Measurements from ENCODE around the gene PCSK1.
A peak's percentile ranks its signal among the peaks of the same experiment; 100 is the strongest.

Gene PCSK1

DNA sequence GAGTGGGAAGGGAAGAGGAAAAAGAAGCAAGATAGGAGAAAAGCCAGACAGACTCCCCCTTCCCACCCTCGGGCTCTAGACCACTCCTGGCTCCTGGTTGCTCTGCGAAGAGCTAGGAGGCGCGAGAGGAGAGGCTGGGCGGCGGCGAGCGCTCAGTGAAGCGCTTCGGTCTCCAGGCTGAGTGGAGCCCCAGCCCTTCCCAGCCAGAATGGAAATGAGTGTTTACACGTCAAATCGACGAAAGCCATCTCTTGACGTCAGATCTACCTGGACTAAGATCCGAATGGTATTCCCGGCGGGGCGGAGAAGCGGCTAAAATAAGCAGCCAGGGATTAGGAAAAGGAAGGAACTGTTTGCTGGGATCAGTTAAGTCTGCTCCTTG is at the start of gene PCSK1:
Gene PCSK1, minus strand, starts transcription at position 183 of the 382 bp plus-strand sequence. CDS start 206 bp downstream, outside the sequence.
- DNase-seq (ENCODE audit: low read depth in 2 of 2), result no peak

DNA sequence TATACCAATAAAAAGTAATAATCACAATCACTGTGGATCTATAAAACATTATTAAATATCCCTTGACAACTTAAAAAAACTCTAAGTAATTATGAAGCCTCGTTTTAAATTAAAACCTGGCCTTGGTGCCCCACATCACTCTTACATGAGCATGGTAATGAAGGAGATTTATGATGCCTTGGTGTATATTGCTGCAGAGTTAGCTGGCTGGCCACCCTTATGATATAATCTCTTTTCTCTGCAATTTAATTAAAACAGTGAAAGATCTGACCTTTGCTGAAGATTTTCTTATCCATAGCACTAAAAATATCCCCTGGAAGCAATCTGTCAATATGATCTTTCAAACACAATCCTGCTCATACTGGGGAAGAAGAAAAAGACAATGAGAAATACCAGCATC is 48.8 kb upstream of the PCSK1 start:
- no peak for DNase-seq (ENCODE audit: low read depth in 2 of 2)

DNA sequence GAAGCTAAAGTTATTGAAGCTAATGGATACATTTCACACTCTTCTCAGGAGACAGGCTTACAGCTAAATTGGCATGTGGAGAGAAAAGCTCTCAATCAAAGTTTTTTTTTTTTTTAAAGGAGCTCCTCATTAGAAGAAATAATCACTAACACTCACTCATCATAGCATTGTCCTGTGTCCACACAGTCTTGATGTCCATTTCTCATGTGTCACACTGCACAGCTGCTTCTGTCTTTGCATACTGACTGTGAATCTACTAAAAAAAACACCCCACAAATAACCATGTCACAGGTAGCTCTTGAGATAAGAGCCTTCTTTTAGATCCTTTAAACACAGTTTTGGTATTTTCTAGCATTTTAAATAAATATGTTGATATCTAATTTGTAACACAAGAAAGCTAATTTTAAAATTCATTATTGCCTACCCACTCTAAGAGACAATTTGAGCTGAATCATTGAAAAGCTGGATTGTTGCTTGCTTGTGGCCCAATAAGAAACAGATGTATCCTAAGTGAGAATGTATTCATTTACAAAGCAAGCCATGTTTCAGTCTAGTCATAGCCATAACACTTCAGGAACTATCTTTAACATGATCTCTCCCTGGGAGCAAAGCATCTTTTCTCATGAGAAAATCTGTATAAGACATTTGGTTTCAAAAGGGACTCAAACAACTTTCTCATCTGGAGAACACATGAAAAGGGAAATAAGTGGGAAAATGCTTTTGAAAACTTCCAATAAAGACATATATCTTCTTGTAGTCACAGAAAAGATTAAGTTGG is 48.1 kb upstream of the PCSK1 start:
- DNase-seq (ENCODE audit: low read depth in 2 of 2), result no peak

DNA sequence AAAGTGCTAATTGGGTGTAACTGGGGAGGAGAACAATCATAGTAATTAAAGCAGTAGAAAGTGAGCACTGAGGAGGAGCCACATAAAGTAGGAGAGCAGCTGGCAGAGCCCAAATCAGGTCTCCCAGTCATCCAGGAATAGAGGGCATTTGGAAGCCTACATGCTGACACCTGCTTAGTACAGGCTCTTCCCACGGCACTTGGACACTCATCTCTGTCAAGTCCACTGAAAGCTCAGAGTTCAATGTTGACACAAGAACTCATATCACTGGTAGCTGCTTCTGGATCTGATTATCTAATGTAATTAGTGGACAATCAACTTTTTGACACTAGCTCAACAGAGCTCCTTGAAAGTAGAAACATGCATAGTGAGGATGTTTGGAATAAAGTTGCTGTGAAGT is 45.9 kb upstream of the PCSK1 start:
- no peak for DNase-seq (ENCODE audit: low read depth in 2 of 2)

DNA sequence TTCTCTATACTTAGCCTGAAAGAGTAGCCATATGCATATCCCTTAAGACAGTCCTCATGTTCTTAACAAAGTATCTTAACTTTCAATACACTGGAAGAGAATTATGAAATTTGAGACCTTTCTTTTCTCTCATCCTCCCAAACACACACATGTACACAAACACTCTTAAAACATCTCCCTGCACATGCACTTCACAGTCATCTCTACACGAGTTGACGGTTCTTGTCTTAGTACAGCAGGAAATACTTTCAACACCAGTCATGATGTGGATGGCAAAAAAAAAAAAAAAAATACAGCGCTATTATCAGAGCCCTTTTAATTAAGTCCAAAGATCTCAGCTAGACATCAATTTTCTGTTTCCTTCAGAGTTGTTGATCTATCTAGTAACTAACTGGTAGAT is 43.6 kb upstream of the PCSK1 start:
- DNase-seq (ENCODE audit: low read depth in 2 of 2), result no peak

DNA sequence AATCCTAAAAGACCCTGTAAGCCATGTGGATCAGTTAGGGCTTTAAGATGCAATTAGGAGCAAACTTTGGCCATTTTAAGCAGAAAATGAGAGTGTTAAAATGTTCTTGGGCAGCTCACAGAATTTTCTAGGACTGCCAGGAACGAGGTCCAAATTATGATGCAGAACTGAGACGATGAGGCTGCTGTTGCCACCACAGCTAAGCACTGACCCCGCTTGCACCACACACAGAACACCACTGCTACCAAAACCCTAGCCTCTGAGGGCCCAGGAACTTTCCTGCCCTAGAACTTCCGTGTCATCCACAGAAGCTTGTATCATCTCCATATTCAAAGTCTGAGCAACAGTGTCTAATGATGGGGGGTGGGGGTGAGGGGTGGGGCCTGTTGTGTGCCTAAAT is 41.0 kb upstream of the PCSK1 start:
- no peak for DNase-seq (ENCODE audit: low read depth in 2 of 2)

DNA sequence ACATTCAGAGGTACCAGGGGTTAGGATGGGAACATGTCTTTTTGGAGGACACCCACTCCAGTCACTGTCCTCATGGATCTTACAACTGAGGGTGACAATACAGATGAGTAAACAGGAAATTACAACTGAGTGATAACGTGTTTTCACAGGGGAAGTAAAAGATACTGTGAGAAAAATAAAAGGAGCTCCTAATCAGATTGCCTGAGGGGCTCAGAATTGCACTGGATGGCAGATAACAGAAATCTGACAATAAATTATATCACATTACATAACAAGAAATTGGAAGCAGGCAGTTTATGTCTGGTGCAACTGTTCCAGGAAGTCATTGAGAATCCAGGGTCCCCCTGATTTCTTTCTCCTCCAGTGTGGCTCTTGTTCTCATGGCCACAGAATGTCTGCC is 40.1 kb upstream of the PCSK1 start:
- no peak for DNase-seq (ENCODE audit: low read depth in 2 of 2)

DNA sequence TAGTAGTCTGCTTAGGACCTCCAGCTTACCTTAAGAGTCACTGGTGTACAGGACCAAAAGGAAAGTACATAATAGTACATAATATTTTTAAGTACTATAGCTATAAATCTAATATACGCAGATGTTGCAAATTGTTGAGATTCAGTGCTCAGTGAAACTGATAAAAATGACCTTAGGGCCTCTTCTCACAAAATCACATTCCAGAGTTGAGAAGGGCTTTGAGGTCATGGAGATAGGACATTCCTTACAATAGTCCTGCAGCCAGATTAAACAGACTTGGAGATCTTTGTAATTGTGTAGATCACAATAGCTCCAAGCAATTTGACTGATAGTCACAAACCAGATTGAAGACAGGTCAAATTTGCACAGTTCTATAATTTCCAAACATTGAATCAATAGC is 37.7 kb upstream of the PCSK1 start:
- no peak for DNase-seq (ENCODE audit: low read depth in 2 of 2)

DNA sequence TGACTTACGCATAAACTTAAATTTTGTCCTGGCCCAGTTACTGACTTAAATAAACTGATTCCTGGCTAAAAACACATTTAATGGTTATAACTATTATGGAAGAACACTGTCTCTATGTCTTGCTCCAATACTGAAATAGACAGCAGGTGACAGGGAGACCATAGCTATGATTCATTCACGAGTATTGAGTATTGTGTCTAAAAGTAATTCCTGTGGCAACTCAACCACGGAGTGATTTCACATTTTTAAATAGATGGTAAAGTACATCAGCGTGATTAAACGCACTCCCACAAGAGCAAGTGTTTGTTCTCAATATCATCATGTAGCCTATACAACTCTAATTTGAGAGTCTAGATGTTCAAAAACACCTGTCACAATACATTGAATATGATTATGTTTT is 35.9 kb upstream of the PCSK1 start:
- no peak for DNase-seq (ENCODE audit: low read depth in 2 of 2)

DNA sequence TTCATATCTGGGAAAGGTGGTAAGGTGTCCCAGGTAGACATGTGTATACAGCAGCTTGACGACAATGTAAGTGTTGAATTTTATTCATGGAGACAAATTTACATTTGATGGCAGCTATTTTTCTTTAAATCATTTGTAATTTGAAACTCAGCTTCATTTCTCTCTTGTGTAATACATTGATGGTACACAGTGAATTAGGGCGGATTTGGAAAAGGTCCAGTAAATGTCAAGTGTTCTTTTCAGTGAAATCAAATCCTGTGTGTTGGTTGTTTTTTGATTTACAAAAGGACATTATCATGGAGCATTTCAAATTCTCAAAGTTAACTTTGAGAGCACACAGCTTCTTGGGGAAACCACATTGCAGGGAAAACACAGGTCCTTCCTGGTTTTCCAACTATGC is 30.0 kb upstream of the PCSK1 start:
- no peak for DNase-seq (ENCODE audit: low read depth in 2 of 2)

DNA sequence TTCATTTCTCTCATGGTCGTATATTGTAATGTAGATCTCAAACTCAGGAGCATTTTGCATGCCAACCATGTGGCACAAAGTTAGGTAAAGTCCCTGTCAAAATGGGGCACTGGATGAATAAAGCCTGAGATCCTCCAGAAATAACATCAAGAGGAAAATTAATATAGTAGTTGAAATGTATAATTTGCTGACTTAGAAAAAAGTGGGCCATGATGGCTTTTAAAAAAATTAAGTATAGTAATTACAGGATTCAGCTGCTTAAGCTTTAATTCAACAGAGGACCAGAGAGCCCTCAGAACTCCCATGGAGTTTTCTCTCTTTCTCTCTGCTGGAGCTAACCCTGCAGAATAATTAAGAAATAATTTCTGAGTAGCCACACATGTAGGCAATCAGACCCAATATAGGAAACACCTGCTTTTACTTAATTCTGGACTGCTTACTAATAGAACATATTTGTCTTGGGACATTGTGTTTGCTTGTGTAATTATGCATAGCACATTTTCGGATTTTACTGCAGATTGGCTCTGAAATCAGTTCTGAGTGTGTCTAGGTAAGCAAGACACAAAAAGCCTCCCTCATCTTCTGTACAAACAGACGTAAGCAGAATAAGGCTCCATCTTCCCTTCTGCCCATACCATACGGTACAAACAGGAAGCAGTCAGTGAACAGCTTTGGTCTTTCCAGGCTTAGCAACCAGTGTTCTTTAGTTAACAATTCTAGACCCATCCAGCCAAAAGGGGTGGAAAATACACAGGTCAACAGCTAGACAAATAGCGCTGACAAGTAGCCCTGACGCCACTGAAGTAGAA is 26.5 kb upstream of the PCSK1 start:
- no peak for DNase-seq (ENCODE audit: low read depth in 2 of 2)

DNA sequence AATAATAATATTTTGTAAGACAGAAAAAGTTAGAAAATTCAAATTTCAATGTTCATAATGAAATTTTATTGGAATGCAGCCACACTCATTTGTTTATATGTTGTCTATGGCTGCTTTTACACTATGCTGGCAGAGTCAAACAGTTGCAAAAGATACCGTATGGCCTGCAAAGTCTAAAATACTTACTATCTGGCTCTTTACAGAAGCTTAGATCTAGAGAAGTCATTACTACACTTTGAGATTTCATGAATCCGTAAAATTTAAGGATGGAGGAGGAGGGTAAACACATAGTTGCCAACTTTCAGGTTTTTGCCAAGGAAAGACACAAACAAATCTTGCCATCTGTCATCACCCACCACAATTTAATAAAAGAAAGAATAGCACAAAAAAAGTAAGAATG is 25.1 kb upstream of the PCSK1 start:
- DNase-seq (ENCODE audit: low read depth in 2 of 2), result no peak

DNA sequence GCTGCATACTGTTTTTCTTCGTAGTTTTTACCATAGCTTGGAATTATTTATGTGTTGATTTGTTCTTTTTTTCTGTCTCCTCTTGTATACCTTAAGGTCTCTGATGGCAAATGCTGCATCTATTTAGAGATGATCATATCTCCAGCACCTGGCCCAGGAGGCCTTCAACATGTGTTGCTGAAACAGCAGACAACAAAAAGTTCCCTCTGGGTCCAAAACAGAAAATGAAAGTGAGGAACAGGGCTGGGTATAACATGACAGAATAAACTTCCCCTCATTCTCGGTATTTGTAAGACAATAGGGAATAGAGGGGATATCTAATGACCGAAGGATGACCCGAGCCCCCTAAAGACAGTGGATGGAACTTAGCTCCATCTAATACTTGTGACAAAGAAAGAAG is 22.7 kb upstream of the PCSK1 start:
- no peak for DNase-seq (ENCODE audit: low read depth in 2 of 2)

DNA sequence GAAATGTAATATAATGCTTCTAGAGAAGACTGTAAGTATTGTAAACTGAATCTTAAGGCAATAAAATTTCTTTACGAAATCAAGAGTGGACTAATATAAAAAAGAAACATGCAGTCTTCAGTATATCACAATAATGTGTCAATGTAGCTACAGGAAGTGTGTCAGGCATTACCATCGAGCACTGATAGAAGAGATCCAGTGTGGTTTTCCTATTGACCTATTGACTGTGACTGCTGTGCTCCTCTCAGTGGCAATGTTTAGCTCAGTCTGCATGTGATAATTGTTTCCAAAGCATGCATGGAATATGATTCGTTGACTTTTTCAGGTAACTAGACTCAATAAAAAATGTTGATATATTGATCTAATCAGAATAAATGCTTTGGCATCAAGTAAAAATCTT is 20.3 kb upstream of the PCSK1 start:
- DNase-seq (ENCODE audit: low read depth in 2 of 2), result no peak

DNA sequence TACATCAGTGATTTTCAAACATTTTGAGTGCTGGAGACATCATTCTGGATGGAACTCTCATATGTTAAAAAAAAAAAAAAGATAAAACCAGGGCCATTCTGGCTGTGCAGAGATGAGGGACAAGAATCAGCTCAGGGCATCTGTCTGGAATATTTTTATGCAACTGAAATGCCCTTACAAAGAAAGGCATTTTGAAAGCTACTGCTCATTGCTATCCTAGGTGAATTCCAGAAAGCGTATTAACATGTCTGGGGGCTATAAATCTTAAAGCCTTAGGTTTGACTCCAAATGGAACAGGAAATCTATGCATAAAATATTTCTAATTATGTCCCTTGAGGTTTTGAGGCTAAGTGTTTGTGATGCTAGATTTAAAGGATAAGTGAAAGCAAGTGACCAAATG is 14.9 kb upstream of the PCSK1 start:
- DNase-seq (ENCODE audit: low read depth in 2 of 2), result no peak

DNA sequence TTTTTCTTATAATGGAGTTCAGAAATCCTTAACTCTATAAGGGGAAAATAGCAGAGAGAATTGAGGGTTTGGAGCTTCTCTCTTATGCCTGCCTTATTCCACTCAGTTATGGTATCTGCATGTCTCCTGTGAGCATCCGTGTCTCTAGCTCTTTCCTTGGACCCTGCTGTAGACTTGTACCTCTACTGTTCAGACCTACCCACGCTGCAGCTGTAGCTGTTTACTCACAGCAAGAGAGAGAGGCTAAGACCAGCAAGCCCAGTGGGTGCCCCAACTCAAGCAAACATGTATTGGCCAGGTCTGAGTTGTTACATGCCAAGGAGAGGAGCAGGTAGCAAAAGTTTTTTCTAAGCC is 7.1 kb upstream of the PCSK1 start:
- no peak for DNase-seq (ENCODE audit: low read depth in 2 of 2)

DNA sequence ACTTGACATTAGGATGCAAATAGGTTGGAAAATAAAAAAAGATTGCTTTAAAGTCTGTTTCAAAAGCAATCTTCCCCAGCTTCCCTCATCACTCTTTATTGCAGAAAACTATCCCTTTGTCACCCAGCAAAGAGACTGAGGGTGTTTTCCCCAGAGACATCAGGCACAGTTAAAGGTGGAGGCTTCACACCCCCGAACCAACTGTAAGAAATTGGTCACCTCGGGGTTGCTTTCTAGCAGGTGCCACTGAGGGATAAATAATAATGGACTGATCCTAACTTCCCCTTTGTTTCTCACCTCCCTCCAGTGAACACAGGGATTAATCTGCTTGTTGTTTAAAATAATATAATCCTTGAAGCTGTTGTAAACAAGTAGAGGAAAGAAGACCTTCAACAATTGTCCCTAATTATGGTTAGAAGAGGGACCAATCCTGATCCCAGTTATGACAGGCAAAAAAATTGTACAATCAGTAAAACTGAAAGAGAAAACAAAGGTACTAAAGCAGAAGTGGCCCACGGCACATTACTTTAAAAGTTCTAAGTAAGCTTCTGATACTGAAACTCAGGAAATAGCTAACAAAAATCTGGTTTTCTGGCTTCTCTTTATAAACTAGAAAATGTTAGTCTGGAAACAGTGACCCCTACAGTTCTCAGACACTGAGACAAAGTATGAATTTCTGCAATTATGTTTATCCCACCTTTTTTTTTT is 6.6 kb upstream of the PCSK1 start:
- DNase-seq (ENCODE audit: low read depth in 2 of 2), result no peak

DNA sequence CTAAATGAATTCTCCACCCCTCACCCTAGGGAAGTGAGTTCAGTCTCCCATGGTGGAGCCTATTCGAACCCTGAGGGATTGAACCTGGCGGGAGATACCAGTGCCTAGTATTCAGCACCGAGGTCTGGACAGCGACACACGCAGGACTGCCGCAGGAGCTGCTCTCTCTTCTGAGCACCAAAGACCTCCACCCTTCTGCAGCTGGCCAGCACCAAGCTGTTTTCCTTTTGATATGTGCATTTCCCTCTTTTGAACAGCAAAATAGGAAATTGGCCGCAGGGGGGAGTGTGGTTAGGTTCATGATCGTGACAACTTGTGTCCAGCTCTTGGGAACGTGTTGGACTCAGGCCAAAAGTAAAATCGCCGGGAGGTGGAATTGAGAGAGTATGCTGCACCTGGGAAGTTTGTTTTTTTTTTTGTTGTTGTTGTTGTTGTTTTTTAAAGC is 1.2 kb upstream of the PCSK1 start:
- DNase-seq (ENCODE audit: low read depth in 2 of 2), result peak; percentile 6 to 21

DNA sequence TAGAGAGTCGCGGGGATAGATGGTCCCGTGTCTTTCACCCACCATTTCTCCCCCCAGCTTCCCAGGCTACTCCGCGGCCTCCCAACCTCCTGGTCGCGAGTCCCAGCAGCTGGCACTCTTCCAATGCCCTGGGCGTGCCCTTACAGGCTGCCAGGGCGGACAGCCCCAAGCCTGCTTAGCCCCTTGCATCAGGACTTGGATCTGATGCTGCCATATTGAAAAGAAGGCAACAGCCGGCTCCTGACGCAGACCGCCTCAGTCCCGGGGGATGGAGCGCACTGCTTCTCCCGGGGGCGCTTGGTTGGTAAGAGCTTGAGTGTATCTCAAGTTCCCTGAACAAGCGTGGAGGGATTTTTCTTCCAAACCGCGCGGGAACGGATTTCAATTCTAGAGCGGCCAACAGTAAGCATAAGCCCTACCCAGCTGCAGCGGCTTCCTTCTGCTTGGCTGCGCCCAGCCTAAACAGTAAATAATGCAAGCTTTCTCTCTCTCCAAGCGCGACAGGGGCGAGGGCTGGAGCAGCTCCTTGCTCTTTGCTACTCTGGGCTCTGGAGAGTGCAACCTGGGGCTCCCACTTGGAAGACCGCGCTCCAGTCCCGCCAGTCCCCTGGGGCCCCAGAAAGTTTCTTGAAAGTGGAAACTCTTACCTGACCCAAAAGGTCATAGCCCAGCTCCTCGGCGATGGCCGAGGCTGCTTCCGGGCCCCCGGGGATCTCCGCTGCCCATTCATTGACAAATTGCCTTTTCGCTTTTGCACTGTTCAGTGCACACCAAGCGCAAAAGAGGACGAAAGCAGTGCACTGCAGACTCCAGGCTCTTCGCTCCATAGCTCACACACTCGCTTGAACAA is 607 bp downstream of the PCSK1 start:
- DNase-seq (ENCODE audit: low read depth in 2 of 2), result no peak

DNA sequence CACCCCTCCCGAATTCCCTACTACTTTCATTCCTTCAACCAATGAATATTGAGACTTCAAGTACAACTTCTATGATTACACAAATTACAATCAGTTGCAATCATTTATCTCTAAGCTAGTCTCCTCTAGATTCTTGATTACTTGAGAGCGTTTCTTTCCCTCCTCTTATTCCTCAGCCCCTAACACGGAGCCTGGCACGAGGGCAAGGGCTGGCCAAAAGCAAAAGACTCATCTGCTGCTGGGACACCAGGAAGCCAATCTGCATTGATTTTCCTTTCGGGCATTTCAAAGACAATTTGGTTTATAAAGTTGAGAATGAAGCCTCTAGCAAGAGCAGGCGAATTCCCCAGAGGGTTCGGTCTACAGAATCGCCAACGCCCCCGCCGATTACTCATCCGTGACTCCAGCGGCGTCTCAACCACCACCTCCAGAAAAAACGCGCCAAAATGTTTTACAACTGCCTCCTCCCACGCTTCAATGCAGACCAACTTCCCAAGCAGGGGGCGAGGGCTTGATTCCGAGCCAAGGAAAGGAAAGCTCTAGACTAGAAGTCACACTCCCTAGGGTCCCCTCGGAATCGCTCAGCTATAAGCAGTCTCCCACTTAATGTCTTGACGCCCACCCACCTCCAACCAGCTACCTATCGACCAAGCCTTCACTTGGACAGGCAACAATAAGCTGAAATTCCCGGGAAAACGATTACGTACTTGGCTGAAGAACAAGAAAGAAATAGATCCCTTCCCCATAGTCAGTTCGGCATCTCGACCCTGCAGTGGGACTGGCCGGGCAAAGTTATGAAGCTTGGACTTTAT is 1.5 kb downstream of the PCSK1 start:
- peak in 1 of 2 donors; percentile 9 for DNase-seq (ENCODE audit: low read depth in 2 of 2)

DNA sequence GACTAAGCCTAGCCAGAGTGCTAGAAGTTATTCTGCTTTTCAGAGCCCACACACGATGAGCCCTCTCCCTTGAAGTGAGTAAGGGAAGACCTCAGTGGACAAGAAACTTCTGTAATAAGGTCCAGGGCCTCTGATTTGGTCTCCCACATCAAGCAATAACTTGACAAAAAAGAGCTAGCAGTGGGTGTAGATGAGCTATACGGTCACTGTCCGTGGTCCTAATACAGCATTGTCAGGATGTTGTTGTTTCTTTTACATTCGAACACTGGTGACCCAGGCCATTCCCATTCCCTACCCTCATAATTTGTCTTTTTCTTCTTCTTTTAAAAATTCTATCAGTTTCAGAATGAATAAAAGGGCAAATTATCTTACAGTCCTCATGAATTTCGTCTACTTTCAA is 5.2 kb downstream of the PCSK1 start:
- DNase-seq (ENCODE audit: low read depth in 2 of 2), result no peak
